ENCODE measurements around the gene EREG. TPM values are rescaled to one million over a fixed set of nuclear protein-coding genes. Genes with fewer than 3 reads are reported as not detected.

The EREG gene
- total RNA-seq, 1 donor from 2014 or later = 1.3 TPM

DNA sequence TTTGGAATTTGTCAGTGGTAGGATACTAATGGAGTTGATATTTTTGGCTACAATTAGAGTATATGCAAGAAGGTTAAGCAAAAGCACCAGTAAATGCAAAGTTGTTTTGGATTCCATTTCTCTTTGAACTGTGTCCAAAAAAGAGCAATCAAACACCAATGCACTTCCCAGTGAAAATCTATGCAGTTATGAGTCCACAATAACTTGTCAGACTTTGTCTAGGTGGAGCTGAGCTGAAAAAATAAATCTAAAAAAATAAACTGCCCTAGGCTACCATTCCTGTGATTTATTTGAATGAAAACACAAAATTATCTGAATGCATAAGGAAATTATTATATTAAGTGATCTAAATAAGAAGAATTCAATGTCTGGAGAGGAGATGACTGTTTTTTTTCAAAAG lies 42.9 kb downstream of the EREG start:
- H3K9me3 Mint-ChIP-seq (ENCODE audit: unreplicated experiment) = no peaks in the 10 kb centered on the region
- H3K27ac Mint-ChIP-seq (ENCODE audit: unreplicated experiment) = no peak overlapping the region
- peaks cover 13% of the 10 kb centered on the region for H3K27me3 Mint-ChIP-seq (ENCODE audit: unreplicated experiment)
- no peaks in the 10 kb centered on the region for H3K36me3 Mint-ChIP-seq (ENCODE audit: unreplicated experiment)
- DNase-seq (ENCODE audit: extremely low spot score, unreplicated experiment) = no peak
- no peak overlapping the region for H3K4me3 Mint-ChIP-seq (ENCODE audit: unreplicated experiment)
- TF ChIP-seq, protein P1, sequence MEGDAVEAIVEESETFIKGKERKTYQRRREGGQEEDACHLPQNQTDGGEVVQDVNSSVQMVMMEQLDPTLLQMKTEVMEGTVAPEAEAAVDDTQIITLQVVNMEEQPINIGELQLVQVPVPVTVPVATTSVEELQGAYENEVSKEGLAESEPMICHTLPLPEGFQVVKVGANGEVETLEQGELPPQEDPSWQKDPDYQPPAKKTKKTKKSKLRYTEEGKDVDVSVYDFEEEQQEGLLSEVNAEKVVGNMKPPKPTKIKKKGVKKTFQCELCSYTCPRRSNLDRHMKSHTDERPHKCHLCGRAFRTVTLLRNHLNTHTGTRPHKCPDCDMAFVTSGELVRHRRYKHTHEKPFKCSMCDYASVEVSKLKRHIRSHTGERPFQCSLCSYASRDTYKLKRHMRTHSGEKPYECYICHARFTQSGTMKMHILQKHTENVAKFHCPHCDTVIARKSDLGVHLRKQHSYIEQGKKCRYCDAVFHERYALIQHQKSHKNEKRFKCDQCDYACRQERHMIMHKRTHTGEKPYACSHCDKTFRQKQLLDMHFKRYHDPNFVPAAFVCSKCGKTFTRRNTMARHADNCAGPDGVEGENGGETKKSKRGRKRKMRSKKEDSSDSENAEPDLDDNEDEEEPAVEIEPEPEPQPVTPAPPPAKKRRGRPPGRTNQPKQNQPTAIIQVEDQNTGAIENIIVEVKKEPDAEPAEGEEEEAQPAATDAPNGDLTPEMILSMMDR (IDR thresholded peaks at IDR 0.05) = no peak
- H3K4me1 Mint-ChIP-seq (ENCODE audit: unreplicated experiment) = no peaks in the 10 kb centered on the region

DNA sequence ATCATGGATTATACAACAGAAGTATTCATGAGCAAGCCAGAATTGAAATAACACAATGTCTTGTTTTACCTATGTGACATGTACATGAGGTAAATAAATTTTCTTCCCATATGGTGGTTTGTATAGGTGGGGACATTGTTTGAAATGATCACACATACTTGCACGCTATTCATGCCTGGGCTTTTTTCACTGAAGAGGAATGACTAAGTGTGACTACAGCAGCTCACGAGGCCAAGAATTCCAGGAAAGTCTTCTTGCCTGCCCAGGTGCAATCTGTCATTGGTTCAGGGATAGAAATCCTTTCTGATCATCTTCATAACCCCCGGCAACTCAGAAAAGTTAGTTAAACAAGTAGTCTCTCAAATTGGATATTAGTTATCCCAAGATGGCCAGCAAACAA lies 43.7 kb downstream of the EREG start:
- no peak for DNase-seq (ENCODE audit: extremely low spot score, unreplicated experiment)
- no peaks in the 10 kb centered on the region for H3K4me1 Mint-ChIP-seq (ENCODE audit: unreplicated experiment)
- H3K9me3 Mint-ChIP-seq (ENCODE audit: unreplicated experiment) = no peaks in the 10 kb centered on the region
- H3K27ac Mint-ChIP-seq (ENCODE audit: unreplicated experiment) = no peak overlapping the region
- H3K4me3 Mint-ChIP-seq (ENCODE audit: unreplicated experiment) = no peak overlapping the region
- peaks cover 8% of the 10 kb centered on the region for H3K27me3 Mint-ChIP-seq (ENCODE audit: unreplicated experiment)
- H3K36me3 Mint-ChIP-seq (ENCODE audit: unreplicated experiment) = no peaks in the 10 kb centered on the region
- TF ChIP-seq, protein P1 (IDR thresholded peaks at IDR 0.05) = no peak

DNA sequence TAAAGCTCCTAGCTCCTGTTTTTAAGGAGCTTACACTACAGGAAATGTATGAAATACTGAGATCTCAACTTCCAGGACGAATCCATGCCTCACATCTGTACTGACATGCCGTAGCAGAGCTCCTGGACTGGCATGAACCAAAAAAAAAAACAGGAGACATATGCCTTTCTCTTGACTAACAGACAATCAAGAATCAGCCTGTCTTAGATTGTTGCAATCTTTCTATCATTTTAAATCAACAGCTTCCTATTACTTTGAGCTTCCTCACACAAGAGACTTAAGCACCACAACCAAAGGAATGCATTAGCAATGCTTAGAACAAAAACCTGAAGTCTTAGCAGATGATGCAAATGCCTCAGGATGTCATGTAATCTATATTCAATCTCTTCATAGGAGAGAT lies 45.3 kb downstream of the EREG start:
- Mint-ChIP-seq H3K27ac (ENCODE audit: unreplicated experiment) (no peak overlapping the region), H3K4me1 (ENCODE audit: unreplicated experiment) (no peaks in the 10 kb centered on the region), H3K27me3 (ENCODE audit: unreplicated experiment) (no peaks in the 10 kb centered on the region), H3K9me3 (ENCODE audit: unreplicated experiment) (no peaks in the 10 kb centered on the region), H3K4me3 (ENCODE audit: unreplicated experiment) (no peak overlapping the region), H3K36me3 (ENCODE audit: unreplicated experiment) (no peaks in the 10 kb centered on the region)
- DNase-seq (ENCODE audit: extremely low spot score, unreplicated experiment) = no peak
- TF ChIP-seq, protein P1 (IDR thresholded peaks at IDR 0.05) = no peak

DNA sequence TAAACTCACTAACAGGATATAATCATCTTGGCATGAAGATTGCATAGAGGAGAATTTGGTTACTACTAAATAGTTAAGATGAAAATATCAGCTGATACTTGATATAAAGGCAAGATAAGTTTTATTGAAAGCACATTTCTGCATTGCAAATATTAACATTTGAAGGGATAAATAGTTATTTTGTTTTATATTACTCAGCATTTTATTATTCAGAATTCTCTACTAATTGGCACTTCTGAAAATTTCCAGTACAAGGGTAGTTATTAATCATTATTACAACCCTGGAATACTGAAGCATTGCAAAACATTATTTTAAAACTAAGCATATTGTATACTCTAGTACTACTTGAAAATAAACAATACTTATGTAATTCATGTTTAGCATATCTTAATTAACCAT lies 47.3 kb downstream of the EREG start:
- H3K27me3 Mint-ChIP-seq (ENCODE audit: unreplicated experiment) = no peaks in the 10 kb centered on the region
- no peak overlapping the region for H3K27ac Mint-ChIP-seq (ENCODE audit: unreplicated experiment)
- no peaks in the 10 kb centered on the region for H3K9me3 Mint-ChIP-seq (ENCODE audit: unreplicated experiment)
- H3K36me3 Mint-ChIP-seq (ENCODE audit: unreplicated experiment) = no peaks in the 10 kb centered on the region
- TF ChIP-seq, protein P1 (IDR thresholded peaks at IDR 0.05) = no peak
- H3K4me1 Mint-ChIP-seq (ENCODE audit: unreplicated experiment) = peaks cover 6% of the 10 kb centered on the region
- no peak for DNase-seq (ENCODE audit: extremely low spot score, unreplicated experiment)
- no peak overlapping the region for H3K4me3 Mint-ChIP-seq (ENCODE audit: unreplicated experiment)

DNA sequence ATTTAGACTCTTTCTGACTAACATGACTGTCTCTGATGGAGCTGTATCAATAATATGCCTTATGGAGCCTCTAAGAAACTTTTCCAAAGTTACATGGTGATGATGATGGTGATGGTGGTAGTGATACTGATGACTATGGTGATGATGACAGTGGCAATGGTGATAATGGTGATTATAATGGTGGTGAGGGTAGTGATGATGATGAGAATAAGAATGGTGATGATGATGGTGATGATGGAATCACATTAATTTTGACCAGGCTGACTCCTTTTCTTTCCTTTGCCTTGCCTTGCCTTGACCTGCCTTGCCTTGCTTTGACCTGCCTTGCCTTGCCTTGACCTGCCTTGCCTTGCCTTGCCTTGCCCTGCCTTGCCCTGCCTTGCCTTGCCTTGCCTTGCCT lies 48.3 kb downstream of the EREG start:
- Mint-ChIP-seq H3K4me1 (ENCODE audit: unreplicated experiment) (peaks cover 15% of the 10 kb centered on the region), H3K4me3 (ENCODE audit: unreplicated experiment) (no peak overlapping the region), H3K36me3 (ENCODE audit: unreplicated experiment) (no peaks in the 10 kb centered on the region), H3K27ac (ENCODE audit: unreplicated experiment) (no peak overlapping the region), H3K27me3 (ENCODE audit: unreplicated experiment) (no peaks in the 10 kb centered on the region), H3K9me3 (ENCODE audit: unreplicated experiment) (no peaks in the 10 kb centered on the region)
- DNase-seq (ENCODE audit: extremely low spot score, unreplicated experiment) = no peak
- TF ChIP-seq, protein P1 (IDR thresholded peaks at IDR 0.05) = no peak

Measured in osteocyte (in vitro differentiated cells).